HepG2 (cell line): ENCODE results near the gene PVALB. TPM values are rescaled to one million over a fixed set of nuclear protein-coding genes. Genes with fewer than 3 reads are reported as not detected.

ENCODE experiments used
- ATF7-NPFF ChIP-seq: sonication (generic); formaldehyde crosslinking; IDR thresholded peaks from 2 replicates; pipeline ENCODE4 v1.8.1; 2023; ENCODE audit warnings: mild to moderate bottlenecking, low read depth, missing genetic modification reagents, moderate library complexity
- KDM3A ChIP-seq: IDR thresholded peaks from 2 replicates; pipeline ENCODE4 v1.6.1; 2018; ENCODE audit warnings: low read depth, missing compliant biosample characterization
- RFXAP ChIP-seq: sonication (generic); formaldehyde crosslinking; IDR thresholded peaks from 2 replicates; pipeline ENCODE4 v1.4.0; 2020; ENCODE audit warnings: missing genetic modification reagents, borderline replicate concordance
- SMAD1 ChIP-seq: sonication (generic); formaldehyde crosslinking; IDR thresholded peaks from 2 replicates; pipeline ENCODE4 v1.4.0; 2020; ENCODE audit warnings: missing genetic modification reagents, low read depth, mild to moderate bottlenecking, borderline replicate concordance
- SRF ChIP-seq: IDR thresholded peaks from 2 replicates; pipeline ENCODE4 v1.6.1; 2011; ENCODE audit warnings: mild to moderate bottlenecking, low read depth, low read length, moderate library complexity
- ZNF337 ChIP-seq: sonication (generic); formaldehyde crosslinking; IDR thresholded peaks from 2 replicates; pipeline ENCODE4 v1.5.1; 2020; ENCODE audit warnings: missing genetic modification reagents, low read depth, mild to moderate bottlenecking, borderline replicate concordance
- ZNF354B ChIP-seq: sonication (generic); formaldehyde crosslinking; IDR thresholded peaks from 2 replicates; pipeline ENCODE4 v1.8.0; 2022; ENCODE audit warnings: mild to moderate bottlenecking, missing genetic modification reagents
- polyA plus RNA-seq, 8 experiments: library from polyadenylated mRNA; depleted of rRNA in 3 of 8; stranded (reverse) in 7 of 8; unstranded in 1 of 8; fragments of >200 nt; fragmentation: Illumina TruSeq in 4 of 8; extraction: Trizol in 4 of 8; gene quantifications; 2 replicates each; pipeline versions ENCODE4 v1.2.1 to v1.2.3, GENCODE V29; 2011 to 2016; ENCODE audit warnings: low read depth in 4 of 8, missing spikeins in 1 of 8, mixed read lengths in 1 of 8; ENCODE audit not compliant: insufficient read depth in 1 of 8
- total RNA-seq, 5 experiments: library from RNA; depleted of rRNA; stranded (reverse); fragments of >200 nt; fragmentation: Illumina TruSeq; extraction: Trizol; gene quantifications; 2 replicates each; pipeline ENCODE4 v1.2.3, GENCODE V29; 2016; ENCODE audit warnings: low read depth in 1 of 5
- TF ChIP-seq, protein P1 (sequence below), 2 experiments: IDR thresholded peaks; 2 replicates each; pipeline ENCODE4 v1.6.1; 2011 to 2012; ENCODE audit warnings: low read length in 2 of 2, borderline replicate concordance in 1 of 2, low read depth in 1 of 2, mild to moderate bottlenecking in 1 of 2, moderate library complexity in 1 of 2
- TF ChIP-seq, protein P2 (sequence below): IDR thresholded peaks from 2 replicates; pipeline ENCODE4 v1.6.1; 2012; ENCODE audit warnings: inconsistent platforms
- TF ChIP-seq, protein P3 (sequence below): sonication (generic); formaldehyde crosslinking; IDR thresholded peaks from 2 replicates; pipeline ENCODE4 v1.4.0; 2020; ENCODE audit warnings: missing genetic modification reagents, borderline replicate concordance
- TF ChIP-seq, protein P4 (sequence below): sonication (generic); formaldehyde crosslinking; IDR thresholded peaks from 2 replicates; pipeline ENCODE4 v1.5.1; 2020; ENCODE audit warnings: missing genetic modification reagents, mild to moderate bottlenecking, borderline replicate concordance

The PVALB gene
- total and polyA plus RNA-seq, 2 of the 13 experiments (the other 11 are each of a cell fraction or from before 2014, with no cell fraction given), result not detected

DNA sequence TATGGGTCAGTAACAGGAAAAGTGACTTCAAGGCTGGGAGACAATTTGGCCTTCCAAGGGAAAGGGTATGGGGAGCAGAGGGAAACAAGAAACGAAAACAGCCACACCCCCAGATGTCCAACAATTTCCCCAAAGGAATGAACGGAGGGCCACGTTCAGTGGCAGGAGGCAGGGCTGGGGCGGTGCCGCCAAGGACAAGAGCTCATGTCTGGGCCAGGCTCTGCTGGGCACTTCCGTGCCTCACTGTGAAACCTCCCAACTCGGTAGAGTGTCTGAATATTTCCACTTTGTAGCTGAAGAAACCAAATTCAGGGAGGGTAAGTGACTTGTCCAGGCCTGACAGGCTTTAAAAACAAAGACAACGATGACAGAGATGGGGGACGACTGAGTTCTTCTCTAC, 52.8 kb downstream of the PVALB start (continued):
- TF ChIP-seq, protein P1, sequence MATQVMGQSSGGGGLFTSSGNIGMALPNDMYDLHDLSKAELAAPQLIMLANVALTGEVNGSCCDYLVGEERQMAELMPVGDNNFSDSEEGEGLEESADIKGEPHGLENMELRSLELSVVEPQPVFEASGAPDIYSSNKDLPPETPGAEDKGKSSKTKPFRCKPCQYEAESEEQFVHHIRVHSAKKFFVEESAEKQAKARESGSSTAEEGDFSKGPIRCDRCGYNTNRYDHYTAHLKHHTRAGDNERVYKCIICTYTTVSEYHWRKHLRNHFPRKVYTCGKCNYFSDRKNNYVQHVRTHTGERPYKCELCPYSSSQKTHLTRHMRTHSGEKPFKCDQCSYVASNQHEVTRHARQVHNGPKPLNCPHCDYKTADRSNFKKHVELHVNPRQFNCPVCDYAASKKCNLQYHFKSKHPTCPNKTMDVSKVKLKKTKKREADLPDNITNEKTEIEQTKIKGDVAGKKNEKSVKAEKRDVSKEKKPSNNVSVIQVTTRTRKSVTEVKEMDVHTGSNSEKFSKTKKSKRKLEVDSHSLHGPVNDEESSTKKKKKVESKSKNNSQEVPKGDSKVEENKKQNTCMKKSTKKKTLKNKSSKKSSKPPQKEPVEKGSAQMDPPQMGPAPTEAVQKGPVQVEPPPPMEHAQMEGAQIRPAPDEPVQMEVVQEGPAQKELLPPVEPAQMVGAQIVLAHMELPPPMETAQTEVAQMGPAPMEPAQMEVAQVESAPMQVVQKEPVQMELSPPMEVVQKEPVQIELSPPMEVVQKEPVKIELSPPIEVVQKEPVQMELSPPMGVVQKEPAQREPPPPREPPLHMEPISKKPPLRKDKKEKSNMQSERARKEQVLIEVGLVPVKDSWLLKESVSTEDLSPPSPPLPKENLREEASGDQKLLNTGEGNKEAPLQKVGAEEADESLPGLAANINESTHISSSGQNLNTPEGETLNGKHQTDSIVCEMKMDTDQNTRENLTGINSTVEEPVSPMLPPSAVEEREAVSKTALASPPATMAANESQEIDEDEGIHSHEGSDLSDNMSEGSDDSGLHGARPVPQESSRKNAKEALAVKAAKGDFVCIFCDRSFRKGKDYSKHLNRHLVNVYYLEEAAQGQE (IDR thresholded peaks at IDR 0.05; ENCODE audit: borderline replicate concordance in 1 of 2, low read depth in 1 of 2, low read length in 2 of 2), result no peak
- TF ChIP-seq, protein P2, sequence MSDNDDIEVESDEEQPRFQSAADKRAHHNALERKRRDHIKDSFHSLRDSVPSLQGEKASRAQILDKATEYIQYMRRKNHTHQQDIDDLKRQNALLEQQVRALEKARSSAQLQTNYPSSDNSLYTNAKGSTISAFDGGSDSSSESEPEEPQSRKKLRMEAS, result no peak
- TF ChIP-seq SRF (no peak), RFXAP (CRISPR knock-in tag) (no peak), ZNF337 (CRISPR knock-in tag) (no peak), SMAD1 (no peak), ZNF354B (CRISPR knock-in tag) (no peak), KDM3A (CRISPR knock-in tag) (no peak), ATF7-NPFF (CRISPR knock-in tag) (no peak)
- TF ChIP-seq, protein P3, sequence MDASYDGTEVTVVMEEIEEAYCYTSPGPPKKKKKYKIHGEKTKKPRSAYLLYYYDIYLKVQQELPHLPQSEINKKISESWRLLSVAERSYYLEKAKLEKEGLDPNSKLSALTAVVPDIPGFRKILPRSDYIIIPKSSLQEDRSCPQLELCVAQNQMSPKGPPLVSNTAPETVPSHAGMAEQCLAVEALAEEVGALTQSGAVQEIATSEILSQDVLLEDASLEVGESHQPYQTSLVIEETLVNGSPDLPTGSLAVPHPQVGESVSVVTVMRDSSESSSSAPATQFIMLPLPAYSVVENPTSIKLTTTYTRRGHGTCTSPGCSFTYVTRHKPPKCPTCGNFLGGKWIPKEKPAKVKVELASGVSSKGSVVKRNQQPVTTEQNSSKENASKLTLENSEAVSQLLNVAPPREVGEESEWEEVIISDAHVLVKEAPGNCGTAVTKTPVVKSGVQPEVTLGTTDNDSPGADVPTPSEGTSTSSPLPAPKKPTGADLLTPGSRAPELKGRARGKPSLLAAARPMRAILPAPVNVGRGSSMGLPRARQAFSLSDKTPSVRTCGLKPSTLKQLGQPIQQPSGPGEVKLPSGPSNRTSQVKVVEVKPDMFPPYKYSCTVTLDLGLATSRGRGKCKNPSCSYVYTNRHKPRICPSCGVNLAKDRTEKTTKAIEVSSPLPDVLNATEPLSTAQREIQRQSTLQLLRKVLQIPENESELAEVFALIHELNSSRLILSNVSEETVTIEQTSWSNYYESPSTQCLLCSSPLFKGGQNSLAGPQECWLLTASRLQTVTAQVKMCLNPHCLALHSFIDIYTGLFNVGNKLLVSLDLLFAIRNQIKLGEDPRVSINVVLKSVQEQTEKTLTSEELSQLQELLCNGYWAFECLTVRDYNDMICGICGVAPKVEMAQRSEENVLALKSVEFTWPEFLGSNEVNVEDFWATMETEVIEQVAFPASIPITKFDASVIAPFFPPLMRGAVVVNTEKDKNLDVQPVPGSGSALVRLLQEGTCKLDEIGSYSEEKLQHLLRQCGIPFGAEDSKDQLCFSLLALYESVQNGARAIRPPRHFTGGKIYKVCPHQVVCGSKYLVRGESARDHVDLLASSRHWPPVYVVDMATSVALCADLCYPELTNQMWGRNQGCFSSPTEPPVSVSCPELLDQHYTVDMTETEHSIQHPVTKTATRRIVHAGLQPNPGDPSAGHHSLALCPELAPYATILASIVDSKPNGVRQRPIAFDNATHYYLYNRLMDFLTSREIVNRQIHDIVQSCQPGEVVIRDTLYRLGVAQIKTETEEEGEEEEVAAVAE, result no peak
- TF ChIP-seq, protein P4, sequence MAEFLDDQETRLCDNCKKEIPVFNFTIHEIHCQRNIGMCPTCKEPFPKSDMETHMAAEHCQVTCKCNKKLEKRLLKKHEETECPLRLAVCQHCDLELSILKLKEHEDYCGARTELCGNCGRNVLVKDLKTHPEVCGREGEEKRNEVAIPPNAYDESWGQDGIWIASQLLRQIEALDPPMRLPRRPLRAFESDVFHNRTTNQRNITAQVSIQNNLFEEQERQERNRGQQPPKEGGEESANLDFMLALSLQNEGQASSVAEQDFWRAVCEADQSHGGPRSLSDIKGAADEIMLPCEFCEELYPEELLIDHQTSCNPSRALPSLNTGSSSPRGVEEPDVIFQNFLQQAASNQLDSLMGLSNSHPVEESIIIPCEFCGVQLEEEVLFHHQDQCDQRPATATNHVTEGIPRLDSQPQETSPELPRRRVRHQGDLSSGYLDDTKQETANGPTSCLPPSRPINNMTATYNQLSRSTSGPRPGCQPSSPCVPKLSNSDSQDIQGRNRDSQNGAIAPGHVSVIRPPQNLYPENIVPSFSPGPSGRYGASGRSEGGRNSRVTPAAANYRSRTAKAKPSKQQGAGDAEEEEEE (CRISPR knock-in tag), result no peak
